HEK293 (cell line): Measurements from ENCODE around the gene KRTAP5-7.

Experiments
- CTCF ChIA-PET: fragments of 350-600 bp; formaldehyde crosslinking; extraction: SDS; loops from one replicate; lab custom pipeline; 2021; ENCODE audit warnings: antibody characterized with exemption; lab: Yijun Ruan, JAX
- POLR2A ChIA-PET: fragments of 300-600 bp; formaldehyde crosslinking; extraction: SDS; loops from one replicate; lab custom pipeline; 2020; ENCODE audit warnings: antibody characterized with exemption, inconsistent platforms; lab: Yijun Ruan, JAX
- H3K27ac ChIP-seq: fragments of 200-500 bp; sonication (Bioruptor generic); 2 replicates; pipeline ENCODE4 v1.5.1; 2014; ENCODE audit warnings: low read depth, low read length, control low read depth, inconsistent platforms; ENCODE audit errors: extremely low read depth
- H3K36me3 ChIP-seq, 2 experiments: fragments of 200-500 bp in 1 of 2; sonication (Bioruptor generic) in 1 of 2; 1 replicate in 1 of 2; 2 replicates in 1 of 2; pipeline ENCODE4 v1.5.1; 2014 to 2017; ENCODE audit warnings: inconsistent platforms in 2 of 2, low read length in 2 of 2; ENCODE audit not compliant: control insufficient read depth in 2 of 2, insufficient read depth in 1 of 2
- H3K4me1 ChIP-seq: fragments of 200-500 bp; sonication (Bioruptor generic); 2 replicates; pipeline ENCODE4 v1.5.1; 2014; ENCODE audit warnings: mild to moderate bottlenecking, low read length, inconsistent platforms; ENCODE audit not compliant: control insufficient read depth, insufficient read depth
- H3K4me3 ChIP-seq: 2 replicates; pipeline ENCODE4 v1.5.1; 2011; ENCODE audit warnings: low read depth, mild to moderate bottlenecking, control low read depth, low read length, moderate library complexity
- H3K9me3 ChIP-seq: fragments of 200-500 bp; sonication (Bioruptor generic); 2 replicates; pipeline ENCODE4 v1.5.1; 2014; ENCODE audit warnings: low read depth, low read length, inconsistent platforms; ENCODE audit not compliant: control insufficient read depth, insufficient read depth
- KLF1 ChIP-seq: fragments of 450-650 bp; formaldehyde crosslinking; IDR thresholded peaks from 2 replicates; pipeline ENCODE4 v1.5.1; 2016; ENCODE audit warnings: missing biosample characterization, missing genetic modification characterization
- MYNN ChIP-seq: fragments of 450-650 bp; formaldehyde crosslinking; IDR thresholded peaks from 2 replicates; pipeline ENCODE4 v1.5.1; 2016; ENCODE audit warnings: missing biosample characterization, missing genetic modification characterization, borderline replicate concordance
- REPIN1 ChIP-seq: fragments of 450-650 bp; formaldehyde crosslinking; IDR thresholded peaks from 2 replicates; pipeline ENCODE4 v1.5.1; 2017; ENCODE audit warnings: missing biosample characterization, missing genetic modification characterization, low read depth
- ZBTB1 ChIP-seq: fragments of 450-650 bp; formaldehyde crosslinking; IDR thresholded peaks from 2 replicates; pipeline ENCODE4 v1.5.1; 2016; ENCODE audit warnings: missing biosample characterization, missing genetic modification characterization
- ZNF112 ChIP-seq: fragments of 450-650 bp; formaldehyde crosslinking; IDR thresholded peaks from 2 replicates; pipeline ENCODE4 v1.5.0; 2017; ENCODE audit warnings: missing biosample characterization, missing genetic modification characterization
- ZNF23 ChIP-seq: fragments of 450-650 bp; formaldehyde crosslinking; IDR thresholded peaks from 2 replicates; pipeline ENCODE4 v1.5.1; 2016; ENCODE audit warnings: missing biosample characterization, missing genetic modification characterization, borderline replicate concordance
- ZNF394 ChIP-seq: fragments of 450-650 bp; formaldehyde crosslinking; IDR thresholded peaks from 2 replicates; pipeline ENCODE4 v1.5.1; 2016; ENCODE audit warnings: missing biosample characterization, missing genetic modification characterization, mild to moderate bottlenecking, moderate library complexity, borderline replicate concordance
- ZNF423 ChIP-seq: fragments of 450-650 bp; formaldehyde crosslinking; IDR thresholded peaks from 2 replicates; pipeline ENCODE4 v1.5.1; 2016; ENCODE audit warnings: missing biosample characterization, missing genetic modification characterization
- ZNF48 ChIP-seq: fragments of 450-650 bp; formaldehyde crosslinking; IDR thresholded peaks from 2 replicates; pipeline ENCODE4 v1.5.1; 2016; ENCODE audit warnings: missing biosample characterization, missing genetic modification characterization
- ZNF560 ChIP-seq: fragments of 450-650 bp; formaldehyde crosslinking; IDR thresholded peaks from 2 replicates; pipeline ENCODE4 v1.5.1; 2017; ENCODE audit warnings: missing biosample characterization, missing genetic modification characterization, borderline replicate concordance
- ZNF624 ChIP-seq: fragments of 450-650 bp; formaldehyde crosslinking; IDR thresholded peaks from 2 replicates; pipeline ENCODE4 v1.5.1; 2017; ENCODE audit warnings: missing biosample characterization, missing genetic modification characterization
- ZNF747 ChIP-seq: fragments of 450-650 bp; formaldehyde crosslinking; IDR thresholded peaks from 2 replicates; pipeline ENCODE4 v1.5.1; 2016; ENCODE audit warnings: missing biosample characterization, missing genetic modification characterization
- TF ChIP-seq, protein P1 (sequence below): fragments of 450-650 bp; formaldehyde crosslinking; IDR thresholded peaks from 2 replicates; pipeline ENCODE4 v1.5.1; 2016; ENCODE audit warnings: missing biosample characterization, missing genetic modification characterization
- TF ChIP-seq, protein P2 (sequence below): fragments of 450-650 bp; formaldehyde crosslinking; IDR thresholded peaks from 2 replicates; pipeline ENCODE4 v1.5.1; 2016; ENCODE audit warnings: missing biosample characterization, missing genetic modification characterization
- TF ChIP-seq, protein P3 (sequence below): fragments of 450-650 bp; formaldehyde crosslinking; IDR thresholded peaks from 2 replicates; pipeline ENCODE4 v1.5.1; 2016; ENCODE audit warnings: missing biosample characterization, missing genetic modification characterization, borderline replicate concordance
- TF ChIP-seq, protein P4 (sequence below): fragments of 450-650 bp; IDR thresholded peaks from 2 replicates; pipeline ENCODE4 v1.5.1; 2018; ENCODE audit warnings: missing biosample characterization, missing genetic modification characterization
- TF ChIP-seq, protein P5 (sequence below): fragments of 450-650 bp; formaldehyde crosslinking; IDR thresholded peaks from 2 replicates; pipeline ENCODE4 v1.5.1; 2016; ENCODE audit warnings: missing biosample characterization, missing genetic modification characterization
- TF ChIP-seq, protein P6 (sequence below): fragments of 450-650 bp; formaldehyde crosslinking; IDR thresholded peaks from 2 replicates; pipeline ENCODE4 v1.5.1; 2016; ENCODE audit warnings: missing biosample characterization, missing genetic modification characterization
- TF ChIP-seq, protein P7 (sequence below): fragments of 450-650 bp; formaldehyde crosslinking; IDR thresholded peaks from 2 replicates; pipeline ENCODE4 v1.5.0; 2017; ENCODE audit warnings: missing biosample characterization, missing genetic modification characterization, borderline replicate concordance

The KRTAP5-7 gene

DNA sequence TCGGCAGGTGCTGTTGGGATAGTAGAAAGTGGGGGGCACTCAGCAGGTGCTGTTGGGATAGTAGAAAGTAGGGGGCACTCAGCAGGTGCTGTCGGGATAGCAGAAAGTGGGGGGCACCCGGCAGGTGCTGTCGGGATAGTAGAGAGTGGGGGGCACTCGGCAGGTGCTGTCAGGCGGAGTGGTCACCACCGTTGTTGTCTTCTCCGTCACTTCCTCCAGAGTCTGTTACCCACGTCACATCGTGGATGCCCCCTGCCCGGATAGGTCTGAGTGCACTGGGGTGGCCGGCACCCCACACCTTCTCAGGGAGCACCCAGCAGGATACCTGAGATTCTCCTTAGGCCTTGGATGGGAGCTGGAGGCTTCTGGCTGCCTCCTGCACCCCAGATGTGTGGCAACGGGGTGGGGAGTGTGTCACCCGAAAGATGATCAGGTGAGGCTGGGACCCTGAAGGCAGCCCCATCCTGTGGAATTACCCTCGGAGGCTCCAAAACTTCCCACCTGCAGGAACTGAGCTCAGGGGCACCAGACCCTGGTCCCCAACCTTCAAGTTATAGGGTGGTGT is 24.1 kb upstream of the KRTAP5-7 start:
- Histone ChIP-seq H3K9me3 (no peaks in the 10 kb centered on the region), H3K27ac (no peak overlapping the region), H3K36me3 (peaks cover 0 to 40% of the 10 kb centered on the region in 2 experiments; a peak in 1 of 3 replicates), H3K4me1 (no peaks in the 10 kb centered on the region), H3K4me3 (no peak overlapping the region)
- TF ChIP-seq REPIN1: no peak
- TF ChIP-seq ZNF23 (tag by site-specific recombination): no peak
- TF ChIP-seq, protein P1, sequence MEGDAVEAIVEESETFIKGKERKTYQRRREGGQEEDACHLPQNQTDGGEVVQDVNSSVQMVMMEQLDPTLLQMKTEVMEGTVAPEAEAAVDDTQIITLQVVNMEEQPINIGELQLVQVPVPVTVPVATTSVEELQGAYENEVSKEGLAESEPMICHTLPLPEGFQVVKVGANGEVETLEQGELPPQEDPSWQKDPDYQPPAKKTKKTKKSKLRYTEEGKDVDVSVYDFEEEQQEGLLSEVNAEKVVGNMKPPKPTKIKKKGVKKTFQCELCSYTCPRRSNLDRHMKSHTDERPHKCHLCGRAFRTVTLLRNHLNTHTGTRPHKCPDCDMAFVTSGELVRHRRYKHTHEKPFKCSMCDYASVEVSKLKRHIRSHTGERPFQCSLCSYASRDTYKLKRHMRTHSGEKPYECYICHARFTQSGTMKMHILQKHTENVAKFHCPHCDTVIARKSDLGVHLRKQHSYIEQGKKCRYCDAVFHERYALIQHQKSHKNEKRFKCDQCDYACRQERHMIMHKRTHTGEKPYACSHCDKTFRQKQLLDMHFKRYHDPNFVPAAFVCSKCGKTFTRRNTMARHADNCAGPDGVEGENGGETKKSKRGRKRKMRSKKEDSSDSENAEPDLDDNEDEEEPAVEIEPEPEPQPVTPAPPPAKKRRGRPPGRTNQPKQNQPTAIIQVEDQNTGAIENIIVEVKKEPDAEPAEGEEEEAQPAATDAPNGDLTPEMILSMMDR: no peak
- TF ChIP-seq, protein P2, sequence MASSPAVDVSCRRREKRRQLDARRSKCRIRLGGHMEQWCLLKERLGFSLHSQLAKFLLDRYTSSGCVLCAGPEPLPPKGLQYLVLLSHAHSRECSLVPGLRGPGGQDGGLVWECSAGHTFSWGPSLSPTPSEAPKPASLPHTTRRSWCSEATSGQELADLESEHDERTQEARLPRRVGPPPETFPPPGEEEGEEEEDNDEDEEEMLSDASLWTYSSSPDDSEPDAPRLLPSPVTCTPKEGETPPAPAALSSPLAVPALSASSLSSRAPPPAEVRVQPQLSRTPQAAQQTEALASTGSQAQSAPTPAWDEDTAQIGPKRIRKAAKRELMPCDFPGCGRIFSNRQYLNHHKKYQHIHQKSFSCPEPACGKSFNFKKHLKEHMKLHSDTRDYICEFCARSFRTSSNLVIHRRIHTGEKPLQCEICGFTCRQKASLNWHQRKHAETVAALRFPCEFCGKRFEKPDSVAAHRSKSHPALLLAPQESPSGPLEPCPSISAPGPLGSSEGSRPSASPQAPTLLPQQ (tag by site-specific recombination): no peak
- TF ChIP-seq, protein P3, sequence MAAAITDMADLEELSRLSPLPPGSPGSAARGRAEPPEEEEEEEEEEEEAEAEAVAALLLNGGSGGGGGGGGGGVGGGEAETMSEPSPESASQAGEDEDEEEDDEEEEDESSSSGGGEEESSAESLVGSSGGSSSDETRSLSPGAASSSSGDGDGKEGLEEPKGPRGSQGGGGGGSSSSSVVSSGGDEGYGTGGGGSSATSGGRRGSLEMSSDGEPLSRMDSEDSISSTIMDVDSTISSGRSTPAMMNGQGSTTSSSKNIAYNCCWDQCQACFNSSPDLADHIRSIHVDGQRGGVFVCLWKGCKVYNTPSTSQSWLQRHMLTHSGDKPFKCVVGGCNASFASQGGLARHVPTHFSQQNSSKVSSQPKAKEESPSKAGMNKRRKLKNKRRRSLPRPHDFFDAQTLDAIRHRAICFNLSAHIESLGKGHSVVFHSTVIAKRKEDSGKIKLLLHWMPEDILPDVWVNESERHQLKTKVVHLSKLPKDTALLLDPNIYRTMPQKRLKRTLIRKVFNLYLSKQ (tag by site-specific recombination): no peak
- no peak for TF ChIP-seq KLF1
- TF ChIP-seq, protein P4, sequence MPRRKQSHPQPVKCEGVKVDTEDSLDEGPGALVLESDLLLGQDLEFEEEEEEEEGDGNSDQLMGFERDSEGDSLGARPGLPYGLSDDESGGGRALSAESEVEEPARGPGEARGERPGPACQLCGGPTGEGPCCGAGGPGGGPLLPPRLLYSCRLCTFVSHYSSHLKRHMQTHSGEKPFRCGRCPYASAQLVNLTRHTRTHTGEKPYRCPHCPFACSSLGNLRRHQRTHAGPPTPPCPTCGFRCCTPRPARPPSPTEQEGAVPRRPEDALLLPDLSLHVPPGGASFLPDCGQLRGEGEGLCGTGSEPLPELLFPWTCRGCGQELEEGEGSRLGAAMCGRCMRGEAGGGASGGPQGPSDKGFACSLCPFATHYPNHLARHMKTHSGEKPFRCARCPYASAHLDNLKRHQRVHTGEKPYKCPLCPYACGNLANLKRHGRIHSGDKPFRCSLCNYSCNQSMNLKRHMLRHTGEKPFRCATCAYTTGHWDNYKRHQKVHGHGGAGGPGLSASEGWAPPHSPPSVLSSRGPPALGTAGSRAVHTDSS (tag by site-specific recombination): no peak
- no peak for TF ChIP-seq ZNF48 (tag by site-specific recombination)
- no peak for TF ChIP-seq ZNF624 (tag by site-specific recombination)
- no peak for TF ChIP-seq ZNF747
- TF ChIP-seq, protein P5, sequence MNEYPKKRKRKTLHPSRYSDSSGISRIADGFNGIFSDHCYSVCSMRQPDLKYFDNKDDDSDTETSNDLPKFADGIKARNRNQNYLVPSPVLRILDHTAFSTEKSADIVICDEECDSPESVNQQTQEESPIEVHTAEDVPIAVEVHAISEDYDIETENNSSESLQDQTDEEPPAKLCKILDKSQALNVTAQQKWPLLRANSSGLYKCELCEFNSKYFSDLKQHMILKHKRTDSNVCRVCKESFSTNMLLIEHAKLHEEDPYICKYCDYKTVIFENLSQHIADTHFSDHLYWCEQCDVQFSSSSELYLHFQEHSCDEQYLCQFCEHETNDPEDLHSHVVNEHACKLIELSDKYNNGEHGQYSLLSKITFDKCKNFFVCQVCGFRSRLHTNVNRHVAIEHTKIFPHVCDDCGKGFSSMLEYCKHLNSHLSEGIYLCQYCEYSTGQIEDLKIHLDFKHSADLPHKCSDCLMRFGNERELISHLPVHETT: no peak
- no peak for TF ChIP-seq ZNF560 (tag by site-specific recombination)
- TF ChIP-seq, protein P6, sequence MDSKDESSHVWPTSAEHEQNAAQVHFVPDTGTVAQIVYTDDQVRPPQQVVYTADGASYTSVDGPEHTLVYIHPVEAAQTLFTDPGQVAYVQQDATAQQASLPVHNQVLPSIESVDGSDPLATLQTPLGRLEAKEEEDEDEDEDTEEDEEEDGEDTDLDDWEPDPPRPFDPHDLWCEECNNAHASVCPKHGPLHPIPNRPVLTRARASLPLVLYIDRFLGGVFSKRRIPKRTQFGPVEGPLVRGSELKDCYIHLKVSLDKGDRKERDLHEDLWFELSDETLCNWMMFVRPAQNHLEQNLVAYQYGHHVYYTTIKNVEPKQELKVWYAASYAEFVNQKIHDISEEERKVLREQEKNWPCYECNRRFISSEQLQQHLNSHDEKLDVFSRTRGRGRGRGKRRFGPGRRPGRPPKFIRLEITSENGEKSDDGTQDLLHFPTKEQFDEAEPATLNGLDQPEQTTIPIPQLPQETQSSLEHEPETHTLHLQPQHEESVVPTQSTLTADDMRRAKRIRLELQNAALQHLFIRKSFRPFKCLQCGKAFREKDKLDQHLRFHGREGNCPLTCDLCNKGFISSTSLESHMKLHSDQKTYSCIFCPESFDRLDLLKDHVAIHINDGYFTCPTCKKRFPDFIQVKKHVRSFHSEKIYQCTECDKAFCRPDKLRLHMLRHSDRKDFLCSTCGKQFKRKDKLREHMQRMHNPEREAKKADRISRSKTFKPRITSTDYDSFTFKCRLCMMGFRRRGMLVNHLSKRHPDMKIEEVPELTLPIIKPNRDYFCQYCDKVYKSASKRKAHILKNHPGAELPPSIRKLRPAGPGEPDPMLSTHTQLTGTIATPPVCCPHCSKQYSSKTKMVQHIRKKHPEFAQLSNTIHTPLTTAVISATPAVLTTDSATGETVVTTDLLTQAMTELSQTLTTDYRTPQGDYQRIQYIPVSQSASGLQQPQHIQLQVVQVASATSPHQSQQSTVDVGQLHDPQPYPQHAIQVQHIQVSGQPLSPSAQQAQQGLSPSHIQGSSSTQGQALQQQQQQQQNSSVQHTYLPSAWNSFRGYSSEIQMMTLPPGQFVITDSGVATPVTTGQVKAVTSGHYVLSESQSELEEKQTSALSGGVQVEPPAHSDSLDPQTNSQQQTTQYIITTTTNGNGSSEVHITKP (tag by site-specific recombination): no peak
- CTCF ChIA-PET: no interaction called here
- POLR2A ChIA-PET: no interaction called here

DNA sequence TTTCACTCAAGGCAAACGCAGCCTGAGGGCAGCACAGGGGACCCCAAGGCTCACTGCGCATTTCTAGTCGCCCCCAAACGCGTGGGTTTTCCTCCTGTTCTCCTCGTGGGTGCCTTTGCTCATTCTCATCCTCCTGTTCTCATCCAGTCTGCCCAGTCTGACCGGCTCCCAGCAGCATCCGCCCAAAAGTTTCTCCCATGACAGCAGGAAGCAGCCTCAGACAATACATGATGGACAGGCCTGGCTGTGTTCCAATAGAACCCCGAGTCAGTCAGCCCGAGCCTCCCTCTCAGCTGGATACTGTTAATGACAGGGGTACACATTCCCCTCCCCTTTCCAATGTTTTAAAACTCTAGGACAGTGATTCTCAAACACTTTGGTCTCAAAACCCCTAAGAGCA is 22.5 kb upstream of the KRTAP5-7 start:
- H3K27ac ChIP-seq: no peak overlapping the region
- TF ChIP-seq ZNF394 (tag by site-specific recombination) (no peak), ZNF423 (no peak), ZBTB1 (no peak), MYNN (no peak), ZNF112 (tag by site-specific recombination) (no peak)
- TF ChIP-seq, protein P7, sequence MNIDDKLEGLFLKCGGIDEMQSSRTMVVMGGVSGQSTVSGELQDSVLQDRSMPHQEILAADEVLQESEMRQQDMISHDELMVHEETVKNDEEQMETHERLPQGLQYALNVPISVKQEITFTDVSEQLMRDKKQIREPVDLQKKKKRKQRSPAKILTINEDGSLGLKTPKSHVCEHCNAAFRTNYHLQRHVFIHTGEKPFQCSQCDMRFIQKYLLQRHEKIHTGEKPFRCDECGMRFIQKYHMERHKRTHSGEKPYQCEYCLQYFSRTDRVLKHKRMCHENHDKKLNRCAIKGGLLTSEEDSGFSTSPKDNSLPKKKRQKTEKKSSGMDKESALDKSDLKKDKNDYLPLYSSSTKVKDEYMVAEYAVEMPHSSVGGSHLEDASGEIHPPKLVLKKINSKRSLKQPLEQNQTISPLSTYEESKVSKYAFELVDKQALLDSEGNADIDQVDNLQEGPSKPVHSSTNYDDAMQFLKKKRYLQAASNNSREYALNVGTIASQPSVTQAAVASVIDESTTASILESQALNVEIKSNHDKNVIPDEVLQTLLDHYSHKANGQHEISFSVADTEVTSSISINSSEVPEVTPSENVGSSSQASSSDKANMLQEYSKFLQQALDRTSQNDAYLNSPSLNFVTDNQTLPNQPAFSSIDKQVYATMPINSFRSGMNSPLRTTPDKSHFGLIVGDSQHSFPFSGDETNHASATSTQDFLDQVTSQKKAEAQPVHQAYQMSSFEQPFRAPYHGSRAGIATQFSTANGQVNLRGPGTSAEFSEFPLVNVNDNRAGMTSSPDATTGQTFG (tag by site-specific recombination): no peak
- TF ChIP-seq, protein P5: no peak

More for the DNA sequence above, 22.5 kb upstream of the KRTAP5-7 start:
- Histone ChIP-seq H3K36me3 (peaks cover 0 to 26% of the 10 kb centered on the region in 2 experiments; a peak in 1 of 3 replicates), H3K9me3 (no peaks in the 10 kb centered on the region), H3K4me1 (no peaks in the 10 kb centered on the region), H3K4me3 (no peak overlapping the region)
- POLR2A ChIA-PET: no interaction called here
- CTCF ChIA-PET: no interaction called here
